ENCODE data around the gene CHRND. TPM values are rescaled to one million over a fixed set of nuclear protein-coding genes. Genes with fewer than 3 reads are reported as not detected.

The CHRND gene
- total and polyA plus RNA-seq, 2 experiments from 2014 or later, result not detected

GRCh38 chr2:232542715-232543467 lies 16.9 kb downstream of the CHRND start:
- no peaks in the 10 kb centered on the region for H4K20me1 ChIP-seq (ENCODE audit: insufficient read depth, poor library complexity, severe bottlenecking)
- no peak overlapping the region for H2AFZ ChIP-seq
- no peaks in the 10 kb centered on the region for H3K36me3 ChIP-seq (replicated peaks; ENCODE audit: insufficient read depth, low read depth)
- no peak overlapping the region for H3K4me2 ChIP-seq
- H3K27ac ChIP-seq, result no peak overlapping the region
- 94% methylated on average over 20 of the region's 20 CpGs for WGBS (ENCODE audit: low lambda C conversion rate, missing lambda C conversion rate)
- H3K4me1 ChIP-seq (ENCODE audit: insufficient read depth), result no peaks in the 10 kb centered on the region
- TF ChIP-seq EZH2phosphoT487 (IDR thresholded peaks at IDR 0.05; ENCODE audit: low read depth, severe bottlenecking, unreplicated experiment), result no peak
- no peak for TF ChIP-seq CTCF (IDR thresholded peaks at IDR 0.05; ENCODE audit: poor library complexity)
- no peak for TF ChIP-seq EZH2 (IDR thresholded peaks at IDR 0.05; ENCODE audit: borderline replicate concordance)
- H3K4me3 ChIP-seq, result no peak overlapping the region
- peaks cover 16% of the 10 kb centered on the region for H3K79me2 ChIP-seq
- no peak for DNase-seq (ENCODE audit: low spot score)
- H3K9me2 ChIP-seq (replicated peaks; ENCODE audit: insufficient read depth), result no peaks in the 10 kb centered on the region
- H3K27me3 ChIP-seq, result no peaks in the 10 kb centered on the region
- no peaks in the 10 kb centered on the region for H3K9me3 ChIP-seq (ENCODE audit: low read depth)

GRCh38 chr2:232543491-232543890 lies 17.5 kb downstream of the CHRND start:
- H3K4me2 ChIP-seq, result no peak overlapping the region
- peaks cover 20% of the 10 kb centered on the region for H3K79me2 ChIP-seq
- H3K4me3 ChIP-seq, result no peak overlapping the region
- no peak overlapping the region for H3K27ac ChIP-seq
- no peaks in the 10 kb centered on the region for H3K9me2 ChIP-seq (replicated peaks; ENCODE audit: insufficient read depth)
- H2AFZ ChIP-seq, result no peak overlapping the region
- no peaks in the 10 kb centered on the region for H3K4me1 ChIP-seq (ENCODE audit: insufficient read depth)
- no peaks in the 10 kb centered on the region for H3K9me3 ChIP-seq (ENCODE audit: low read depth)
- TF ChIP-seq EZH2 (IDR thresholded peaks at IDR 0.05; ENCODE audit: borderline replicate concordance) (no peak), EZH2phosphoT487 (IDR thresholded peaks at IDR 0.05; ENCODE audit: low read depth, severe bottlenecking, unreplicated experiment) (no peak), CTCF (IDR thresholded peaks at IDR 0.05; ENCODE audit: poor library complexity) (no peak)
- DNase-seq (ENCODE audit: low spot score), result no peak
- no peaks in the 10 kb centered on the region for H3K36me3 ChIP-seq (replicated peaks; ENCODE audit: insufficient read depth, low read depth)
- WGBS (ENCODE audit: low lambda C conversion rate, missing lambda C conversion rate), result 97% methylated on average over 10 of the region's 14 CpGs
- no peaks in the 10 kb centered on the region for H4K20me1 ChIP-seq (ENCODE audit: insufficient read depth, poor library complexity, severe bottlenecking)
- H3K27me3 ChIP-seq, result no peaks in the 10 kb centered on the region

DNA sequence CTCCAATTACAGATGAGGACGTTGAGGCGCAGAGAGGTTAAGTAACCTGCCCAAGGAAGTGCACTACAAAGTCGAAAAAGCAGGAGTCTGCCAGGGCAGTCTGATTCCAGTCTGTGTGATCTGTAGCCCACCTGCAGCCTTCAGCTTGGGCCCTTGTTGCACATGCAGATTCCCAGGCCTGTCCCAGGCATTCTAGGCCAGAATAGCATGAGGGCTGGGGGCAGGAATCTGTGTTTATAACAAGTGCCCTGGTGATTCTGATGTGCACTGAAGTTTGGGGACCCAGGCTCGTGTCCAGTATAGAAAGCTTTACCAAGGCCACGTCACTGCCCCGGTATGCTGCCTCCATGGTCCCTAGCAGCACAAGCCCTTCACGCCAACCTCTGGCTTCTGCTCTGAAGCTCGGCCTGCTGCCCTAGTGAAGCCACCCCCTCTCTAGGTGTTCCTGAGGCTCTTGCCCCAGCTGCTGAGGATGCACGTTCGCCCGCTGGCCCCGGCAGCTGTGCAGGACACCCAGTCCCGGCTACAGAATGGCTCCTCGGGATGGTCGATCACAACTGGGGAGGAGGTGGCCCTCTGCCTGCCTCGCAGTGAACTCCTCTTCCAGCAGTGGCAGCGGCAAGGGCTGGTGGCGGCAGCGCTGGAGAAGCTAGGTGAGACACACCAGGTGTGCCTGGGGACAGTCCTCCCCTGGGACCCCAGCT lies 18.1 kb downstream of the CHRND start:
- H3K4me3 ChIP-seq, result no peak overlapping the region
- no peak for TF ChIP-seq CTCF (IDR thresholded peaks at IDR 0.05; ENCODE audit: poor library complexity)
- H2AFZ ChIP-seq, result no peak overlapping the region
- no peak overlapping the region for H3K27ac ChIP-seq
- H3K9me3 ChIP-seq (ENCODE audit: low read depth), result no peaks in the 10 kb centered on the region
- H3K4me1 ChIP-seq (ENCODE audit: insufficient read depth), result no peaks in the 10 kb centered on the region
- DNase-seq (ENCODE audit: low spot score), result no peak
- no peaks in the 10 kb centered on the region for H3K9me2 ChIP-seq (replicated peaks; ENCODE audit: insufficient read depth)
- no peaks in the 10 kb centered on the region for H3K36me3 ChIP-seq (replicated peaks; ENCODE audit: insufficient read depth, low read depth)
- H3K79me2 ChIP-seq, result peaks cover 26% of the 10 kb centered on the region
- H3K27me3 ChIP-seq, result no peaks in the 10 kb centered on the region
- 98% methylated on average over 18 of the region's 19 CpGs for WGBS (ENCODE audit: low lambda C conversion rate, missing lambda C conversion rate)
- H3K4me2 ChIP-seq, result no peak overlapping the region
- H4K20me1 ChIP-seq (ENCODE audit: insufficient read depth, poor library complexity, severe bottlenecking), result no peaks in the 10 kb centered on the region
